HepG2 (cell line): ENCODE measurements around the gene FRMD3. TPM values are rescaled to one million over a fixed set of nuclear protein-coding genes. Genes with fewer than 3 reads are reported as not detected.
A peak's percentile ranks its signal among the peaks of the same experiment; 100 is the strongest.

ENCODE experiments used
- ATAC-seq: fragments of 200-7000 bp; cut with Tn5 transposase; 3 replicates; pipeline ENCODE4 v1.9.1; 2020; ENCODE audit warnings: mild to moderate bottlenecking, moderate library complexity
- BruUV-seq: library from RNA; stranded (reverse); fragments of 400-500 nt; replicated peaks from 2 replicates; lab custom pipeline; 2021; lab: Mats Ljungman, UMichigan
- CTCF ChIA-PET: fragments of 300-600 bp; formaldehyde crosslinking; extraction: SDS; loops from one replicate; lab custom pipeline; 2021; ENCODE audit warnings: low total read pairs, inconsistent platforms, low intra/inter-chr PET ratio; lab: Yijun Ruan, JAX
- POLR2A ChIA-PET: fragments of 350-600 bp; sonication (Branson Sonifier 250); formaldehyde crosslinking; loops from one replicate; lab custom pipeline; 2020; ENCODE audit warnings: antibody characterized with exemption, inconsistent platforms; lab: Yijun Ruan, JAX
- DNase-seq: peaks from one replicate; pipeline ENCODE4 v3.0.0-alpha.2; 2015; ENCODE audit warnings: low spot score
- FAIRE-seq: peaks from 3 replicates; lab custom pipeline; 2011; peaks lifted over from hg19 to GRCh38; lab: Jason Lieb, UNC
- H2AFZ ChIP-seq: one replicate; pipeline ENCODE4 v1.6.1; 2011; ENCODE audit warnings: low read length, inconsistent platforms
- H3K27ac ChIP-seq: fragments of 300-600 bp; 3 replicates; pipeline ENCODE4 v1.8.0; 2011; ENCODE audit warnings: mixed run types, mild to moderate bottlenecking, mixed read lengths, low read length, inconsistent platforms; ENCODE audit not compliant: insufficient read depth; ENCODE audit errors: extremely low read length
- H3K27me3 ChIP-seq, 2 experiments: fragments of 200-600 bp in 1 of 2; 2 replicates in 1 of 2; 3 replicates in 1 of 2; pipeline versions ENCODE4 v1.6.0 to v1.8.0; 2011; ENCODE audit warnings: low read length in 2 of 2, mild to moderate bottlenecking in 2 of 2, moderate library complexity in 2 of 2, inconsistent platforms in 1 of 2; ENCODE audit not compliant: insufficient read depth in 2 of 2, control insufficient read depth in 1 of 2
- H3K36me3 ChIP-seq, 2 experiments: fragments of 200-600 bp in 1 of 2; replicated peaks in 1 of 2; 2 replicates in 1 of 2; 3 replicates in 1 of 2; pipeline versions ENCODE4 v1.5.1 to v1.8.0; 2011; ENCODE audit warnings: low read length in 2 of 2, inconsistent platforms in 1 of 2; ENCODE audit not compliant: insufficient read depth in 2 of 2, control insufficient read depth in 1 of 2
- H3K4me1 ChIP-seq: 2 replicates; pipeline ENCODE4 v1.5.1; 2012; ENCODE audit warnings: low read length, inconsistent platforms; ENCODE audit not compliant: insufficient read depth
- H3K4me2 ChIP-seq: 2 replicates; pipeline ENCODE4 v1.6.0; 2011; ENCODE audit warnings: low read depth, low read length, inconsistent platforms
- H3K4me3 ChIP-seq, 3 experiments: fragments of 200-600 bp in 1 of 3; sonication (generic), shearing (Covaris generic) in 1 of 3; replicated peaks in 1 of 3; 2 replicates each; pipeline ENCODE4 v1.5.1; 2011 to 2016; ENCODE audit warnings: low read length in 3 of 3, inconsistent platforms in 2 of 3, low read depth in 2 of 3, mild to moderate bottlenecking in 2 of 3, control low read depth in 1 of 3, mixed read lengths in 1 of 3; ENCODE audit not compliant: insufficient read depth in 1 of 3
- H3K79me2 ChIP-seq: one replicate; pipeline ENCODE4 v1.6.1; 2011; ENCODE audit warnings: low read length, inconsistent platforms; ENCODE audit not compliant: insufficient read depth
- H3K9ac ChIP-seq: 2 replicates; pipeline ENCODE4 v1.6.0; 2011; ENCODE audit warnings: mild to moderate bottlenecking, low read depth, low read length, inconsistent platforms; ENCODE audit not compliant: insufficient read depth
- H3K9me3 ChIP-seq: 2 replicates; pipeline ENCODE4 v1.5.1; 2012; ENCODE audit warnings: mild to moderate bottlenecking, low read length
- H4K20me1 ChIP-seq: 2 replicates; pipeline ENCODE4 v1.6.0; 2011; ENCODE audit warnings: inconsistent platforms, mild to moderate bottlenecking, low read length, moderate library complexity; ENCODE audit not compliant: insufficient read depth
- CEBPB ChIP-seq: IDR thresholded peaks from 2 replicates; pipeline ENCODE4 v1.6.1; 2011; ENCODE audit warnings: low read depth, low read length, improper control_type of control experiment, borderline replicate concordance
- LCORL ChIP-seq, 2 experiments: fragments of 450-650 bp in 1 of 2; sonication (generic) in 1 of 2; formaldehyde crosslinking in 1 of 2; IDR thresholded peaks; 2 replicates each; pipeline versions ENCODE4 v1.5.0 to v1.6.1; 2017 to 2020; ENCODE audit warnings: antibody characterized with exemption in 1 of 2, missing genetic modification reagents in 1 of 2
- NCOR1 ChIP-seq: fragments of 200-600 bp; sonication (generic); IDR thresholded peaks from 2 replicates; pipeline ENCODE4 v1.7.0; 2017; ENCODE audit warnings: antibody characterized with exemption, low read length, borderline replicate concordance
- POLR2G ChIP-seq: fragments of 200-400 bp; formaldehyde crosslinking; IDR thresholded peaks from 2 replicates; pipeline ENCODE4 v1.6.1; 2018; ENCODE audit warnings: mild to moderate bottlenecking, low read depth, low read length, moderate library complexity
- TBP ChIP-seq: sonication (generic); formaldehyde crosslinking; IDR thresholded peaks from 2 replicates; pipeline ENCODE4 v1.5.0; 2020; ENCODE audit warnings: missing genetic modification reagents
- ZNF546 ChIP-seq: sonication (generic); formaldehyde crosslinking; conservative IDR thresholded peaks from 2 replicates; pipeline ENCODE4 v1.8.1; 2023; ENCODE audit warnings: mild to moderate bottlenecking, missing genetic modification reagents
- ZNF616 ChIP-seq: sonication (generic); formaldehyde crosslinking; IDR thresholded peaks from 2 replicates; pipeline ENCODE4 v1.5.0; 2020; ENCODE audit warnings: low read depth, mild to moderate bottlenecking, missing genetic modification reagents
- WGBS: methylation state at CpG from one replicate; pipeline ENCODE4 v1.1.6; 2017; ENCODE audit warnings: low lambda C conversion rate; 5-methylcytosine and 5-hydroxymethylcytosine counted together
- in situ Hi-C: cut with HindIII; loops from 2 replicates; pipeline ENCODE4 v1.10.0; 2017; ENCODE audit warnings: low pct_unique_long_range_greater_than_20kb; ENCODE audit not compliant: extremely low pct_ligation_motif_present
- intact Hi-C: fragments of 100-400 bp; cut with micrococcal nuclease; formaldehyde crosslinking; loops from one replicate; pipeline ENCODE4 v1.10.0; 2022; ENCODE audit not compliant: unreplicated experiment
- polyA plus RNA-seq, 8 experiments: library from polyadenylated mRNA; depleted of rRNA in 3 of 8; stranded (reverse) in 7 of 8; unstranded in 1 of 8; fragments of >200 nt; fragmentation: Illumina TruSeq in 4 of 8; extraction: Trizol in 4 of 8; gene quantifications; 2 replicates each; pipeline versions ENCODE4 v1.2.1 to v1.2.3, GENCODE V29; 2011 to 2016; ENCODE audit warnings: low read depth in 4 of 8, missing spikeins in 1 of 8, mixed read lengths in 1 of 8; ENCODE audit not compliant: insufficient read depth in 1 of 8
- total RNA-seq, 5 experiments: library from RNA; depleted of rRNA; stranded (reverse); fragments of >200 nt; fragmentation: Illumina TruSeq; extraction: Trizol; gene quantifications; 2 replicates each; pipeline ENCODE4 v1.2.3, GENCODE V29; 2016; ENCODE audit warnings: low read depth in 1 of 5
- TF ChIP-seq, protein P1 (sequence below): sonication (generic); formaldehyde crosslinking; IDR thresholded peaks from 2 replicates; pipeline ENCODE4 v1.8.0; 2022; ENCODE audit warnings: low read depth, missing genetic modification reagents
- TF ChIP-seq, protein P2 (sequence below): sonication (generic); formaldehyde crosslinking; IDR thresholded peaks from 2 replicates; pipeline ENCODE4 v1.5.1; 2020; ENCODE audit warnings: mild to moderate bottlenecking, missing genetic modification reagents, moderate library complexity
- TF ChIP-seq, protein P3 (sequence below): sonication (generic); formaldehyde crosslinking; IDR thresholded peaks from 2 replicates; pipeline ENCODE4 v1.8.1; 2022; ENCODE audit warnings: mild to moderate bottlenecking, missing genetic modification reagents
- TF ChIP-seq, protein P4 (sequence below): sonication (generic); formaldehyde crosslinking; IDR thresholded peaks from 2 replicates; pipeline ENCODE4 v1.4.0; 2020; ENCODE audit warnings: mild to moderate bottlenecking, missing genetic modification reagents

Gene FRMD3
- total and polyA plus RNA-seq, 2 of the 13 experiments (the other 11 are each of a cell fraction or from before 2014, with no cell fraction given), result 3.2 to 7.7 TPM

DNA sequence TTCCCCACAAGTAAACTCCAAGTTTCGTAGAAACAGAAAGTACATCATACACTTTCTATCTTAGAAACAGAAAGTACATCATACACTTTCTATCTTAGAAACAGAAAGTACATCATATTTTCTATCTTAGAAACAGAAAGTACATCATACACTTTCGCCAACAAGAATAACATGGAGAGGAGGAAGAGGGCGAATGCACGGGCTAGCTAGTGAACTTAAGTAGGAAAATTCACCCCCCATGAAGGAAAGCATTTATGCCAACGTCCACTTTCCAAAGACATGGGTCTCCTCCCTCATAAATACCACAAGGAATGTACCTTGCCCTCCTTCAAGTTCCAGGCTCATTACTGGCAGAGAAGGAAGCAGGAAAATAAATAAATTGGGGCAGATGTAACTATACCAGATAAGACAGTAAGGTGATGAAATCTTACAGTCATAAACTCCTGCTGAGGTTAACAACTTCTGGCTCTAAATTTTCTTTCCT is 64.7 kb downstream of the FRMD3 start (continued):
- TF ChIP-seq, protein P1, sequence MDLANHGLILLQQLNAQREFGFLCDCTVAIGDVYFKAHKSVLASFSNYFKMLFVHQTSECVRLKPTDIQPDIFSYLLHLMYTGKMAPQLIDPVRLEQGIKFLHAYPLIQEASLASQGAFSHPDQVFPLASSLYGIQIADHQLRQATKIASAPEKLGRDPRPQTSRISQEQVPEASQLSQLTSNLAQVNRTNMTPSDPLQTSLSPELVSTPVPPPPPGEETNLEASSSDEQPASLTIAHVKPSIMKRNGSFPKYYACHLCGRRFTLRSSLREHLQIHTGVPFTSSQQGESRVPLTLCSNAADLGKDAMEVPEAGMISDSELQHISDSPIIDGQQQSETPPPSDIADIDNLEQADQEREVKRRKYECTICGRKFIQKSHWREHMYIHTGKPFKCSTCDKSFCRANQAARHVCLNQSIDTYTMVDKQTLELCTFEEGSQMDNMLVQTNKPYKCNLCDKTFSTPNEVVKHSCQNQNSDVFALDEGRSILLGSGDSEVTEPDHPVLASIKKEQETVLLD (CRISPR knock-in tag), result no peak
- no peak for TF ChIP-seq CEBPB
- TF ChIP-seq POLR2G, result no peak
- no peak for TF ChIP-seq ZNF616 (CRISPR knock-in tag)
- TF ChIP-seq TBP (CRISPR knock-in tag), result no peak
- no peak for TF ChIP-seq ZNF546 (CRISPR knock-in tag)
- TF ChIP-seq, protein P2, sequence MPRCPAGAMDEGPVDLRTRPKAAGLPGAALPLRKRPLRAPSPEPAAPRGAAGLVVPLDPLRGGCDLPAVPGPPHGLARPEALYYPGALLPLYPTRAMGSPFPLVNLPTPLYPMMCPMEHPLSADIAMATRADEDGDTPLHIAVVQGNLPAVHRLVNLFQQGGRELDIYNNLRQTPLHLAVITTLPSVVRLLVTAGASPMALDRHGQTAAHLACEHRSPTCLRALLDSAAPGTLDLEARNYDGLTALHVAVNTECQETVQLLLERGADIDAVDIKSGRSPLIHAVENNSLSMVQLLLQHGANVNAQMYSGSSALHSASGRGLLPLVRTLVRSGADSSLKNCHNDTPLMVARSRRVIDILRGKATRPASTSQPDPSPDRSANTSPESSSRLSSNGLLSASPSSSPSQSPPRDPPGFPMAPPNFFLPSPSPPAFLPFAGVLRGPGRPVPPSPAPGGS (CRISPR knock-in tag), result no peak
- TF ChIP-seq, protein P3, sequence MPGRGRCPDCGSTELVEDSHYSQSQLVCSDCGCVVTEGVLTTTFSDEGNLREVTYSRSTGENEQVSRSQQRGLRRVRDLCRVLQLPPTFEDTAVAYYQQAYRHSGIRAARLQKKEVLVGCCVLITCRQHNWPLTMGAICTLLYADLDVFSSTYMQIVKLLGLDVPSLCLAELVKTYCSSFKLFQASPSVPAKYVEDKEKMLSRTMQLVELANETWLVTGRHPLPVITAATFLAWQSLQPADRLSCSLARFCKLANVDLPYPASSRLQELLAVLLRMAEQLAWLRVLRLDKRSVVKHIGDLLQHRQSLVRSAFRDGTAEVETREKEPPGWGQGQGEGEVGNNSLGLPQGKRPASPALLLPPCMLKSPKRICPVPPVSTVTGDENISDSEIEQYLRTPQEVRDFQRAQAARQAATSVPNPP (CRISPR knock-in tag), result no peak

DNA sequence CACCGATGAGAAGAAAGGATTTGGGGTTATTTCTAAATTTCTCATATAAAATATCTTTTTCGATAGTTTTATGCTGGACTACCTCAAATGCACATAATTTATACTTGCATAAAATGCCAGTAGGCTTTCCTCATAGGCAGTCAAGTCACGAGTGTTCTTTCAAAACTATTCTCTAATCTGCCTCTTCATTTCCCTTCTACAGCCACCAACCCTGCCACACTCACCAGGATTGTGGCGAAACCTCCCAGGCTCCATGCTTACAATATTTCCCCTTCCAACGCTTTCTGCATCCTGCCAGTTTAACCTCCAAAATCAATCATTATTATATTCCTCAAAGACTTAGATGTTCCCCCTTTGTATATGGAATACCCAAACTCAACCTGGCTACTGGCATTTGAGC is 65.4 kb downstream of the FRMD3 start:
- POLR2A ChIA-PET, result no interaction called here
- Histone ChIP-seq H3K9ac (peak overlapping the region; percentile 47), H4K20me1 (no peaks in the 10 kb centered on the region), H3K79me2 (peaks cover 20% of the 10 kb centered on the region), H3K4me3 (no peak overlapping the region), H3K9me3 (no peaks in the 10 kb centered on the region), H3K36me3 (no peaks in the 10 kb centered on the region)
- in situ Hi-C loops, result no loop called here
- no TSS peak for BruUV-seq
- intact Hi-C loops, result loop anchor here (1.0 to 2.0 kb wide), 2 partner anchors 66 to 136 kb away; partner anchors contain the start of gene FRMD3
- FAIRE-seq (no peak), ATAC-seq (no peak), DNase-seq (no peak)
- TF ChIP-seq, protein P4, sequence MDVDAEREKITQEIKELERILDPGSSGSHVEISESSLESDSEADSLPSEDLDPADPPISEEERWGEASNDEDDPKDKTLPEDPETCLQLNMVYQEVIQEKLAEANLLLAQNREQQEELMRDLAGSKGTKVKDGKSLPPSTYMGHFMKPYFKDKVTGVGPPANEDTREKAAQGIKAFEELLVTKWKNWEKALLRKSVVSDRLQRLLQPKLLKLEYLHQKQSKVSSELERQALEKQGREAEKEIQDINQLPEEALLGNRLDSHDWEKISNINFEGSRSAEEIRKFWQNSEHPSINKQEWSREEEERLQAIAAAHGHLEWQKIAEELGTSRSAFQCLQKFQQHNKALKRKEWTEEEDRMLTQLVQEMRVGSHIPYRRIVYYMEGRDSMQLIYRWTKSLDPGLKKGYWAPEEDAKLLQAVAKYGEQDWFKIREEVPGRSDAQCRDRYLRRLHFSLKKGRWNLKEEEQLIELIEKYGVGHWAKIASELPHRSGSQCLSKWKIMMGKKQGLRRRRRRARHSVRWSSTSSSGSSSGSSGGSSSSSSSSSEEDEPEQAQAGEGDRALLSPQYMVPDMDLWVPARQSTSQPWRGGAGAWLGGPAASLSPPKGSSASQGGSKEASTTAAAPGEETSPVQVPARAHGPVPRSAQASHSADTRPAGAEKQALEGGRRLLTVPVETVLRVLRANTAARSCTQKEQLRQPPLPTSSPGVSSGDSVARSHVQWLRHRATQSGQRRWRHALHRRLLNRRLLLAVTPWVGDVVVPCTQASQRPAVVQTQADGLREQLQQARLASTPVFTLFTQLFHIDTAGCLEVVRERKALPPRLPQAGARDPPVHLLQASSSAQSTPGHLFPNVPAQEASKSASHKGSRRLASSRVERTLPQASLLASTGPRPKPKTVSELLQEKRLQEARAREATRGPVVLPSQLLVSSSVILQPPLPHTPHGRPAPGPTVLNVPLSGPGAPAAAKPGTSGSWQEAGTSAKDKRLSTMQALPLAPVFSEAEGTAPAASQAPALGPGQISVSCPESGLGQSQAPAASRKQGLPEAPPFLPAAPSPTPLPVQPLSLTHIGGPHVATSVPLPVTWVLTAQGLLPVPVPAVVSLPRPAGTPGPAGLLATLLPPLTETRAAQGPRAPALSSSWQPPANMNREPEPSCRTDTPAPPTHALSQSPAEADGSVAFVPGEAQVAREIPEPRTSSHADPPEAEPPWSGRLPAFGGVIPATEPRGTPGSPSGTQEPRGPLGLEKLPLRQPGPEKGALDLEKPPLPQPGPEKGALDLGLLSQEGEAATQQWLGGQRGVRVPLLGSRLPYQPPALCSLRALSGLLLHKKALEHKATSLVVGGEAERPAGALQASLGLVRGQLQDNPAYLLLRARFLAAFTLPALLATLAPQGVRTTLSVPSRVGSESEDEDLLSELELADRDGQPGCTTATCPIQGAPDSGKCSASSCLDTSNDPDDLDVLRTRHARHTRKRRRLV, result no peak
- no peak for TF ChIP-seq LCORL (IDR thresholded peaks at IDR 0.05)
- no peak for TF ChIP-seq LCORL (CRISPR knock-in tag; IDR thresholded peaks at IDR 0.05)
- 0 out of 2 replicates have a peak, but pooled peaks have one; percentile 1 for TF ChIP-seq NCOR1
- TF ChIP-seq, all 625 proteins: peak for 1
- Histone ChIP-seq H3K27me3 (no peaks in the 10 kb centered on the region), H3K4me2 (peak overlapping the region; percentile 49), H2AFZ (no peak overlapping the region), H3K4me1 (peaks cover 58% of the 10 kb centered on the region), H3K27ac (peak overlapping the region; percentile 86)
- CTCF ChIA-PET, result no interaction called here
- 89% methylated on average over 5 of the region's 5 CpGs for WGBS
